Measurements from ENCODE around the gene NDEL1. TPM values are rescaled to one million over a fixed set of nuclear protein-coding genes. Genes with fewer than 3 reads are reported as not detected.
"Not testable (repeated sequence)": the region's sequence is repeated elsewhere in the genome, so short reads cannot be mapped to it uniquely, and the experiment has no call there.

Gene NDEL1, protein sequence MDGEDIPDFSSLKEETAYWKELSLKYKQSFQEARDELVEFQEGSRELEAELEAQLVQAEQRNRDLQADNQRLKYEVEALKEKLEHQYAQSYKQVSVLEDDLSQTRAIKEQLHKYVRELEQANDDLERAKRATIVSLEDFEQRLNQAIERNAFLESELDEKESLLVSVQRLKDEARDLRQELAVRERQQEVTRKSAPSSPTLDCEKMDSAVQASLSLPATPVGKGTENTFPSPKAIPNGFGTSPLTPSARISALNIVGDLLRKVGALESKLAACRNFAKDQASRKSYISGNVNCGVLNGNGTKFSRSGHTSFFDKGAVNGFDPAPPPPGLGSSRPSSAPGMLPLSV
- total RNA-seq (2014; rRNA removed; shearing (Covaris generic); ENCODE audit: low replicate concordance) = 41.8 and 125 TPM in 2 replicates

- Histone ChIP-seq H3K9me3 (no peaks in the 10 kb centered on the region), H3K27me3 (no peaks in the 10 kb centered on the region), H3K4me3 (peak within 1 kb of the TSS; percentile 91), H3K36me3 (peaks cover 19% of the 10 kb centered on the region)
- peak; percentile 100 for DNase-seq
Measured at GRCh38 chr17:8435245-8436168, at the start of gene NDEL1. NDEL1 (plus strand) TSS chr17:8435884; CDS start chr17:8444272, 8,388 bp downstream.

DNA sequence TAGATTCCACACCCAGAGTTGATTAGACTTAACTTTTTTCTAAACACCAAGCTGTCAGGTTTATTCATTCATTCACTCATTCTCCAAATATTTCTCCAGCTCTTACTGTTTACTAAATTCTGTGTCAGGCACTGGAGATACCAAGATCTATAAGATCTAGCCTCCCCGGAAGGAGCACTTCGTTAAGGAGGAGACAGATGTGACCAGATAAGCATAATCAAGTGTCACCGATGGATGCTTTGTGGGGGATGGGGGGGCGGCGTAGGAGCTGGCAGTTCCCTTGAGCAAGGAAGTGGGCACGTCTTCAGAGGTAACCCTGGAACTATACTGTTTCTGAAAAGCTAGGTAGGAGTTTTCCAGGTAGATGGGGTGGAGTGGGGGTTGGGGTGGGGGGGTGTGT is 48.8 kb upstream of the NDEL1 start:
- Histone ChIP-seq H3K9me3 (no peaks in the 10 kb centered on the region), H3K4me3 (no peak overlapping the region), H3K27me3 (no peaks in the 10 kb centered on the region), H3K36me3 (peaks cover 9% of the 10 kb centered on the region)
- no peak for DNase-seq

DNA sequence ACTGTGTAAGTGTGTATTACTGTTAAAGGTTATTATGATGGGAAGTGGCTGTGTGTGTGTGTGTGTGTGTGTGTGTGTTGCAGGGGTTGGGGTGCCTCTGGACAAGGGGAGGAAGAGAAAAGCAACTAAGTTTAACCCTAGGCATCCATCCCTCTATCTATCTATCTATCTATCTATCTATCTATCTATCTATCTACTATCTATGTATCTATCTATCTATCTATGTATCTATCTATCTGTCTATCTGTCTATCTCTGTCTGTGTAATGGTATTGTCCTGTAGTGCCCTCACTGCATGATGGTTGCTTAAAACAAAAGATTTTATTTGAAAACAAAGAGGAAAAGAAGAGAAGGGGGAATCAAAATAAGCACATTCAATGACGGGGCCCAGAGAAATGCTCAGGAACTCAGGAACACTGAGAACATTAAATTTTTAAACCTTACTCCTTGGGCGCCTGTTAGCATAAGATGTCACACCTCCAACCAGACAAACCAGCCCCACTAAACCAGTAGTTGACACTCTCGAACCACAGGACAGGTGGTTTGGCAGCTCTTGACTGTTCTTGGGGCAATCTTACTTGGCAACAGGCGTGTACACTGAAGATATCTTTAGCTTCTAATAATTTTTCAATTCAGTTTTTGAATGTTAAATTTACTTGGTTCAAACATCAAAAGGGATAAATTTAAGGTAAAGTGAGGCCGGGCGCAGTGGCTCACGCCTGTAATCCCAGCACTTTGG is 47.6 kb upstream of the NDEL1 start:
- H3K27me3 ChIP-seq = no peaks in the 10 kb centered on the region
- no peak for DNase-seq
- H3K9me3 ChIP-seq = no peaks in the 10 kb centered on the region
- no peaks in the 10 kb centered on the region; the same call in 1 of the 2 replicates for H3K36me3 ChIP-seq
- H3K4me3 ChIP-seq = no peak overlapping the region

DNA sequence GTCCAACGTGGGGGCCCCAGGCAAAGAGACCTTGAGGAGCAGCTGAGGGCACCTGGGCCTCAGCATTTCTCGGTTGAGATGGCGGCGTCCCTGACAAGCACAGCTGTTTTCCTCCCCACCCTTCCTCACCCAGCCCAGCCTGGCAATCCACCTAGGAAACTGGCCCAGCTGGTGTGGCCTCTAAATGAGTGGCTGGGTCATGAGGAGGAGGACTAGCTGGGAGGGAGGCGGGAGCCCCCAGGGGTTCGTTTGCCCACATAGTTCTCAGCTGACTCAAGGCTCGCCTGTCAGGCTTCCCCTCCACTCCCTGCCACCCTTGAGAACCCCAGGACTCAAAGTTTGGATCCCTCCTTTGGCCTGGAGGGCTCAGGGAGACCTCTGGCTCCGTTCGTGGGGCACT is 44.0 kb upstream of the NDEL1 start:
- H3K9me3 ChIP-seq = no peaks in the 10 kb centered on the region; the same call in 1 of the 2 replicates
- no peaks in the 10 kb centered on the region for H3K36me3 ChIP-seq
- peak; percentile 41 for DNase-seq
- H3K4me3 ChIP-seq = no peak overlapping the region
- peaks cover 8% of the 10 kb centered on the region; the same call in 1 of the 2 replicates for H3K27me3 ChIP-seq

DNA sequence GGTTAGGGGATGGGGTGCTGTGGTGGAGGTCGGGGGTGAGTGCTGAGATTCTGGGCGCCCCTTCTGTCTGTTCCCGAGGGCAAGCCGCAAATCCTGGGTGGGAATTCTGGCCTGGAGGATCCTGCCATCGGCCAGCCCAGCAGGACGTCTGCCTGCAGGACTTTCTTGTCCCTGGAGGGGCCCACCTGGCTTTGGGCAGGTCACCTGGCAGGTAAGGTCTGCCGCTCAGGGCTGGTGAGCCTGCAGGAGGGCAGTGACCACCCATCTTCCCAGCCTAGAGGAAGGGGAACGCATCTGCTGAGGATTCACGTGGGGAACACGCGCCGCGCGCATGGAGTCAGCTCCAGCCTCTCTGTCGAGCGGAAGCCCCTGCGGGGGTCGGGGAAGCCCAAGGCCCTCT is 43.4 kb upstream of the NDEL1 start:
- no peak for DNase-seq
- H3K9me3 ChIP-seq = no peaks in the 10 kb centered on the region; the same call in 1 of the 2 replicates
- H3K4me3 ChIP-seq = no peak overlapping the region
- H3K36me3 ChIP-seq = no peaks in the 10 kb centered on the region
- peaks cover 12% of the 10 kb centered on the region; the same call in 1 of the 2 replicates for H3K27me3 ChIP-seq

DNA sequence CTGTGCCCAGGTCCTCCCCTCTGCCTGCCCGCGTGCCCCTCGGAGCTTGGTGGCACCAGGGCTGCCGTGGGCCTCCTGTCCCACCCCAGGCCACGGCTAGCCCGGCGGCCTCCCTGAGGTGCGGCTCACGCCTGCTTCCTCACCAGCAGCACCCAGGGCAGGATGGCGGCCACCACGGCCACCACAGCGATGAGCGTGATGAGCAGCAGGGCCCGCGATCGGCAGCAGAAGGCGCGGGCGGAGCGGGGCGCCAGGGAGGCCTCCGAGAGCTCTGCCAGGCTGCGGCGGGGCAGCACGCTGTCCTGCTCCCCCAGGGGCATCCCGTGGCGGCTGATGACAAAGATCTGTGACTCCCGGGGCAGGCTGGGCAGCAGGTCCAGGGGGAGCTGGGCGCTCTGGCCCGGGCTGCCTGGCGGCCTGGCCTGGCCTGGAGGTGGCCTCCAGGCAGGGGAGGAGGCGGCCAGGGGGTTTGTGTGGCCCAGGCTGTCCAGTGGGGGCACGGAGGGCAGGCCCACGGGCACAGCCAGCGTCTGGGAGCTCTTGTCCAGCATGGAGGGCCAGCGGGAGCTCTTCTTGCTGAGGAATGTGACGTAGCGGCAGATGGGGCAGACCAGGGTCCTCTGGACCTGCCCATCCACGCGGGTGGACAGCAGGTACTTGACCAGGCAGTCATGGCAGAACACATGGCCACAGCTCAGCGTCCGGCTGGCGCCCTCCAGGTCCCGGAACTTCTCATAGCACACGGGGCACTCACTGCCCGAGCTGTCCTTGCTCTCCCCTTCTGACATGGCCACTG is 42.8 kb upstream of the NDEL1 start:
- no peak for DNase-seq
- H3K9me3 ChIP-seq = no peaks in the 10 kb centered on the region; the same call in 1 of the 2 replicates
- H3K36me3 ChIP-seq = no peaks in the 10 kb centered on the region
- H3K27me3 ChIP-seq = peaks cover 17% of the 10 kb centered on the region
- no peak overlapping the region for H3K4me3 ChIP-seq

DNA sequence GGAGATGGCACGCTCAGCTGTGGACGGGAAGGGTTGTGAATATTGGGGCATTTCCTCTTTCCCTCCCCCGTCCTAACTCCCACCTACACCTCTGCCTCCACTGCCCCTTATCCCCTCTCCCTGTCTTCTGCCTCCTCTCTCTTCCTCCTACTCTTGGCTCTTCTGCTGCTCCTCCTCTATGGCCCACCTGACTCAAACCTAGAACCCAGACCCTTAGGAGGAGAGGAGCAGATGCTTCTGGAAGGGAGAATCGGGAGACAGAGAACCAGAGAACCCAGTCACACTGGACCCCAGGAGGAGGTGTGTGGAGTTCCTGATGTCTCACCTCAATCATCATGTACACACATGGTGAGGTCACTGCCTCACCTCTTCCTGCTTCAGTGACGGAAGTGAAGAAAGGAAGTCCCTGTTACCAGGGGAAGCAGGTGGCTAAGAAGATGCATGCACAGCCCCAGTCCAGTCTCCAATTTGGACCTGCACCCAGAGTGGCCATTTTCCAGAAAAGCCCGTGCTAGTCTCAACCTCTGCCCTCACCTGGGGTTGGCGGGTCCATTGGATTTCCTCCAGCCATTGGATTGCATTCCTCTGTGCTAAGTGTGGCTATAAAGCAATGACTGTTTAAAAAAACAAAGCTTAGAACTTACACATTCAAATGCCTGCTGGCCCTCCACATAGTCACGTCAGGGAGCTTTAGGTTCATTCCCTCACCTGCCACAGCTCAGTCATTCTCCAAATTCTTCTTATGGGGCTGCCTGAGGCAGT is 42.0 kb upstream of the NDEL1 start:
- no peak overlapping the region for H3K4me3 ChIP-seq
- peak; percentile 31 for DNase-seq

GRCh38 chr17:8394497-8394896 is 41.2 kb upstream of the NDEL1 start:
- H3K27me3 ChIP-seq = peaks cover 17% of the 10 kb centered on the region
- DNase-seq, H3K36me3 ChIP-seq, H3K9me3 ChIP-seq, H3K4me3 ChIP-seq: not testable (repeated sequence)

More for the DNA sequence above, 42.0 kb upstream of the NDEL1 start:
- Histone ChIP-seq H3K27me3 (peaks cover 17% of the 10 kb centered on the region), H3K9me3 (no peaks in the 10 kb centered on the region; the same call in 1 of the 2 replicates), H3K36me3 (no peaks in the 10 kb centered on the region)

- Histone ChIP-seq H3K9me3 (no peaks in the 10 kb centered on the region; the same call in 1 of the 2 replicates), H3K36me3 (no peaks in the 10 kb centered on the region), H3K27me3 (peaks cover 20% of the 10 kb centered on the region), H3K4me3 (no peak within 1 kb of the TSS)
- DNase-seq = no peak
Measured at GRCh38 chr17:8397636-8398035, 38.0 kb upstream of the NDEL1 start, which contains the start of gene RNF222. RNF222 (minus strand) TSS chr17:8397827; CDS start chr17:8393461, 4,366 bp downstream.

DNA sequence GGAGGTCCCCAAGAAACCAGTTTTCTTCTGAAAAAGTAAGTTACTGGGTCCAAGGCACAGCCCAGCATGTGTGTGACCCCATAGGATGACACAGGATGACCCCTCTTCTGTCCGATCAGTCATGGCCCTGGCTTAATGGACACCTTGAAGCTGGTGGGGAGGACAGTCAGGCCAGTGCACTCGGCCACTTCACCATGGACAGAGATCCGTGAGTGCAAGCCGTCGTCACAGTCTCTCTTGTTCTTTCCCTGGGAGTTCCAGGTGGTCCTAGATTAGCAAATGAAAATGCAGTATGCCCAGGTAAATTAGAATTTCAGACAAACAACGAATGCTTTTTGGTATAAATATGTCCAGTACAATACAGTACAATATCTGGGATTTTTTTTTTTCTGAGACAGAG is 36.7 kb upstream of the NDEL1 start:
- Histone ChIP-seq H3K9me3 (no peaks in the 10 kb centered on the region; the same call in 1 of the 2 replicates), H3K27me3 (peaks cover 20% of the 10 kb centered on the region), H3K36me3 (no peaks in the 10 kb centered on the region), H3K4me3 (no peak overlapping the region)
- no peak for DNase-seq

DNA sequence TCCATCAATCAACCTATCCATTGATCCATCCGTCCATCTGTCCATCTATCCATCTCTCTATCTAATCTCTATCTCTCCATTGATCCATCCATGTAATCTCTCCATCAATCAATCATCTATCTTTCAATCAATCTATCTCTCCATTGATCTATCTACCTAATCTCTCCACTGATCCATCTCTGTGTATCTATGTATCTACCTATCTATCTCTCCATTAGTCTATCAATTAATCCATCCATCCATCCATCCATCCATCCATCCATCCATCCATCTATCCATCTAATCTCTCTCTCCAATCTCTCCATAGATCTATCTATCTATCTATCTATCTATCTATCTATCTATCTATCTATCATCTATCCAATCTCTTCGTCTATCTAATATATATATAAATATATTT is 34.6 kb upstream of the NDEL1 start:
- Histone ChIP-seq H3K27me3 (peaks cover 13% of the 10 kb centered on the region), H3K36me3 (no peaks in the 10 kb centered on the region), H3K9me3 (no peaks in the 10 kb centered on the region), H3K4me3 (no peak overlapping the region)
- no peak for DNase-seq

- no peaks in the 10 kb centered on the region for H3K9me3 ChIP-seq
- H3K36me3 ChIP-seq = no peaks in the 10 kb centered on the region
- no peak overlapping the region for H3K4me3 ChIP-seq
- H3K27me3 ChIP-seq = peaks cover 3% of the 10 kb centered on the region; the same call in 1 of the 2 replicates
- no peak for DNase-seq
Measured at GRCh38 chr17:8402921-8403536, 32.7 kb upstream of the NDEL1 start.

- Histone ChIP-seq H3K27me3 (0 out of 2 replicates have a peak, but pooled peaks cover 3% of the 10 kb centered on the region), H3K36me3 (no peaks in the 10 kb centered on the region), H3K9me3 (no peaks in the 10 kb centered on the region), H3K4me3 (no peak overlapping the region)
- DNase-seq = no peak
Measured at GRCh38 chr17:8405499-8406016, 30.1 kb upstream of the NDEL1 start.

DNA sequence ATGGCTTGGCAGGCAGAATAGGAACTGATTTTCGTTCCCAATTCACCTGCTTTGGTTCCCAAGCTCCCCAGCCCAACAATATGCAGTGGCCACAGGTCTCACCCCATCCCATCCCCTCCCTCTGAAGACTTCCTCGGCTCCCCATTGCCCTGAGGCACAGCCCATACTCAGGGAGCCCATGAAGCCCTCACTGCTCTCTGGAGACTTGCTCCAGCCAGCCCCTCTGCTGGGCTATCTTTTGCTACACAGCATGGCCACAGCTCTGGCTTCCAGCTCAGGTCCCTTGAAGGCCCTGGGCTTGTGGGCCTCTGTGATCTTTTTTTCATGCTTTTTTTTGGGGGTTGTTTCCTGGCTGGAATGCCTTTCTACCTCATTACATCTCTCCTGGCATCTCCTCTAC is 29.5 kb upstream of the NDEL1 start:
- DNase-seq = no peak
- Histone ChIP-seq H3K27me3 (no peaks in the 10 kb centered on the region), H3K9me3 (no peaks in the 10 kb centered on the region), H3K36me3 (no peaks in the 10 kb centered on the region), H3K4me3 (no peak overlapping the region)

Data from MG63 (cell line).